ENCODE results near the gene CLNK. TPM values are rescaled to one million over a fixed set of nuclear protein-coding genes. Genes with fewer than 3 reads are reported as not detected.

Gene CLNK
- total RNA-seq, 1 donor from 2014 or later = 0.35 TPM

- Histone ChIP-seq H3K4me1 (no peaks in the 10 kb centered on the region), H3K4me3 (no peak overlapping the region), H3K9me3 (no peaks in the 10 kb centered on the region), H3K27ac (no peak overlapping the region), H3K27me3 (no peaks in the 10 kb centered on the region), H3K36me3 (no peaks in the 10 kb centered on the region)
- intact Hi-C loops (cut with DNase I) = no loop called here
- DNase-seq (no peak), ATAC-seq (no peak)
- TF ChIP-seq CTCF (IDR thresholded peaks at IDR 0.05) = no peak
These were observed 9.7 kb upstream of the CLNK start for GRCh38 chr4:10694151-10694827.

- H3K4me3 ChIP-seq = no peak overlapping the region
- no peaks in the 10 kb centered on the region for H3K27me3 ChIP-seq
- H3K9me3 ChIP-seq = no peaks in the 10 kb centered on the region
- ATAC-seq (no peak), DNase-seq (no peak)
- intact Hi-C loops (cut with DNase I) = no loop called here
- H3K27ac ChIP-seq = no peak overlapping the region
- no peaks in the 10 kb centered on the region for H3K36me3 ChIP-seq
- H3K4me1 ChIP-seq = no peaks in the 10 kb centered on the region
- TF ChIP-seq CTCF (IDR thresholded peaks at IDR 0.05) = no peak
These were observed 7.1 kb upstream of the CLNK start for GRCh38 chr4:10691651-10692050.

- Histone ChIP-seq H3K36me3 (no peaks in the 10 kb centered on the region), H3K27ac (no peak overlapping the region), H3K4me1 (no peaks in the 10 kb centered on the region), H3K9me3 (no peaks in the 10 kb centered on the region), H3K27me3 (no peaks in the 10 kb centered on the region), H3K4me3 (no peak overlapping the region)
- ATAC-seq = no peak
- no peak for DNase-seq
- no peak for TF ChIP-seq CTCF (IDR thresholded peaks at IDR 0.05)
- intact Hi-C loops (cut with DNase I) = no loop called here
These were observed 5.8 kb upstream of the CLNK start for GRCh38 chr4:10690185-10690907.

GRCh38 chr4:10688846-10689245, 4.3 kb upstream of the CLNK start:
- ATAC-seq = no peak
- H3K4me3 ChIP-seq = no peak overlapping the region
- no peak for DNase-seq

GRCh38 chr4:10688022-10688421, 3.5 kb upstream of the CLNK start:
- no peak for DNase-seq
- Histone ChIP-seq H3K27ac (no peak overlapping the region), H3K9me3 (no peaks in the 10 kb centered on the region), H3K4me1 (no peaks in the 10 kb centered on the region), H3K27me3 (no peaks in the 10 kb centered on the region), H3K4me3 (no peak overlapping the region), H3K36me3 (no peaks in the 10 kb centered on the region)
- no peak for TF ChIP-seq CTCF (IDR thresholded peaks at IDR 0.05)
- intact Hi-C loops (cut with DNase I) = no loop called here
- ATAC-seq = no peak

More at GRCh38 chr4:10688846-10689245, 4.3 kb upstream of the CLNK start:
- H3K36me3 ChIP-seq = no peaks in the 10 kb centered on the region
- TF ChIP-seq CTCF (IDR thresholded peaks at IDR 0.05) = no peak
- intact Hi-C loops (cut with DNase I) = no loop called here
- no peak overlapping the region for H3K27ac ChIP-seq
- no peaks in the 10 kb centered on the region for H3K27me3 ChIP-seq
- H3K4me1 ChIP-seq = no peaks in the 10 kb centered on the region
- H3K9me3 ChIP-seq = no peaks in the 10 kb centered on the region

Measured in upper lobe of right lung (tissue), 1 donor.